GM18951 (cell line): ENCODE results near the gene C2orf42.
"Not testable (repeated sequence)": the region's sequence is repeated elsewhere in the genome, so short reads cannot be mapped to it uniquely, and the experiment has no call there.

Experiments used
- POLR2A ChIP-seq: IDR thresholded peaks from 4 replicates; pipeline ENCODE4 v1.6.1; 2011; ENCODE audit warnings: mild to moderate bottlenecking; ENCODE audit not compliant: insufficient read length, insufficient read depth; ENCODE audit errors: extremely low read depth
- in situ Hi-C: fragments of 300-500 bp; cut with MboI; formaldehyde crosslinking; loops from one replicate; pipeline ENCODE4 v1.12.0; 2022; ENCODE audit warnings: low sequenced_read_pairs, mixed read lengths, inconsistent platforms; ENCODE audit not compliant: unreplicated experiment

C2orf42 gene

GRCh38 chr2:70133127-70133452, 57.7 kb downstream of the C2orf42 start:
- in situ Hi-C loops, result no loop called here

GRCh38 chr2:70132244-70133126, 58.3 kb downstream of the C2orf42 start:
- peak; percentile 46 for TF ChIP-seq POLR2A
- in situ Hi-C loops, result no loop called here

More at GRCh38 chr2:70133127-70133452, 57.7 kb downstream of the C2orf42 start:
- no peak for TF ChIP-seq POLR2A

- in situ Hi-C loops, result not testable (repeated sequence)
Observed at GRCh38 chr2:70131344-70132143, 59.3 kb downstream of the C2orf42 start.

GRCh38 chr2:70128005-70128404, 62.8 kb downstream of the C2orf42 start:
- no peak for TF ChIP-seq POLR2A
- in situ Hi-C loops, result no loop called here

- no peak for TF ChIP-seq POLR2A
- in situ Hi-C loops, result no loop called here
Observed at GRCh38 chr2:70126413-70126812, 64.4 kb downstream of the C2orf42 start.

- in situ Hi-C loops, result no loop called here
- no peak for TF ChIP-seq POLR2A
Observed at GRCh38 chr2:70125498-70125898, 65.3 kb downstream of the C2orf42 start.

GRCh38 chr2:70124983-70125480, 65.8 kb downstream of the C2orf42 start:
- in situ Hi-C loops, result no loop called here
- TF ChIP-seq POLR2A, result peak; percentile 61

GRCh38 chr2:70123829-70124116, 67.0 kb downstream of the C2orf42 start:
- in situ Hi-C loops, result no loop called here

GRCh38 chr2:70123051-70123828, 67.6 kb downstream of the C2orf42 start:
- no peak for TF ChIP-seq POLR2A
- in situ Hi-C loops, result no loop called here

More at GRCh38 chr2:70123829-70124116, 67.0 kb downstream of the C2orf42 start:
- TF ChIP-seq POLR2A, result no peak

GRCh38 chr2:70122470-70122869, 68.3 kb downstream of the C2orf42 start:
- in situ Hi-C loops, result no loop called here
- no peak for TF ChIP-seq POLR2A

- in situ Hi-C loops, result no loop called here
- TF ChIP-seq POLR2A, result peak; percentile 9
Observed at GRCh38 chr2:70121627-70122372, 69.0 kb downstream of the C2orf42 start.

GRCh38 chr2:70118798-70119454, 71.9 kb downstream of the C2orf42 start:
- in situ Hi-C loops, result no loop called here
- TF ChIP-seq POLR2A, result no peak
